Measurements from ENCODE around the gene EARS2.

EARS2 gene

GRCh38 chr16:23577493-23577892 lies 20.3 kb upstream of the EARS2 start:
- Histone ChIP-seq H3K79me2 (ENCODE audit: insufficient read depth, low read length) (no peaks in the 10 kb centered on the region), H2AFZ (ENCODE audit: low read depth, low read length, severe bottlenecking) (no peak overlapping the region), H3K36me3 (ENCODE audit: low read length) (peaks cover 6% of the 10 kb centered on the region; the same call in 1 of the 2 replicates), H3K27ac (ENCODE audit: low read depth, low read length) (no peak overlapping the region), H3K9me3 (ENCODE audit: insufficient read depth, low read length) (no peaks in the 10 kb centered on the region), H3K4me3 (ENCODE audit: insufficient read depth, low read length, poor library complexity, severe bottlenecking) (no peak overlapping the region), H3K9me2 (replicated peaks; ENCODE audit: insufficient read depth, low read length) (no peaks in the 10 kb centered on the region), H3K27me3 (ENCODE audit: low read length) (no peaks in the 10 kb centered on the region), H4K20me1 (ENCODE audit: low read depth, low read length) (no peaks in the 10 kb centered on the region), H3K9ac (ENCODE audit: low read length) (no peak overlapping the region), H3K4me2 (ENCODE audit: low read depth, low read length, poor library complexity, severe bottlenecking) (no peak overlapping the region), H3F3A (ENCODE audit: insufficient read depth) (peaks cover 10% of the 10 kb centered on the region; the same call in 1 of the 2 replicates)
- no peak for TF ChIP-seq CTCF (IDR thresholded peaks at IDR 0.05; ENCODE audit: insufficient read depth, low read length, poor library complexity, severe bottlenecking)
- no peak for TF ChIP-seq EZH2phosphoT487 (conservative IDR thresholded peaks at IDR 0.05; ENCODE audit: low read length)

- H3K4me3 ChIP-seq (ENCODE audit: insufficient read depth, low read length, poor library complexity, severe bottlenecking) = no peak overlapping the region
- no peak overlapping the region for H3K4me2 ChIP-seq (ENCODE audit: low read depth, low read length, poor library complexity, severe bottlenecking)
- peaks cover 2% of the 10 kb centered on the region; the same call in 1 of the 2 replicates for H3K36me3 ChIP-seq (ENCODE audit: low read length)
- H3K9me3 ChIP-seq (ENCODE audit: insufficient read depth, low read length) = no peaks in the 10 kb centered on the region
- no peaks in the 10 kb centered on the region for H3K79me2 ChIP-seq (ENCODE audit: insufficient read depth, low read length)
- H2AFZ ChIP-seq (ENCODE audit: low read depth, low read length, severe bottlenecking) = no peak overlapping the region
- H3K27ac ChIP-seq (ENCODE audit: low read depth, low read length) = no peak overlapping the region
- H3K9me2 ChIP-seq (replicated peaks; ENCODE audit: insufficient read depth, low read length) = no peaks in the 10 kb centered on the region
- H3K27me3 ChIP-seq (ENCODE audit: low read length) = no peaks in the 10 kb centered on the region
- TF ChIP-seq CTCF (IDR thresholded peaks at IDR 0.05; ENCODE audit: insufficient read depth, low read length, poor library complexity, severe bottlenecking) (no peak), EZH2phosphoT487 (conservative IDR thresholded peaks at IDR 0.05; ENCODE audit: low read length) (no peak)
- 0 out of 2 replicates have a peak, but pooled peaks cover 3% of the 10 kb centered on the region for H3F3A ChIP-seq (ENCODE audit: insufficient read depth)
- no peak overlapping the region for H3K9ac ChIP-seq (ENCODE audit: low read length)
- no peaks in the 10 kb centered on the region for H4K20me1 ChIP-seq (ENCODE audit: low read depth, low read length)
Observed at GRCh38 chr16:23575834-23576233, 18.7 kb upstream of the EARS2 start.

- no peaks in the 10 kb centered on the region for H3K9me3 ChIP-seq (ENCODE audit: insufficient read depth, low read length)
- no peak overlapping the region for H3K4me3 ChIP-seq (ENCODE audit: insufficient read depth, low read length, poor library complexity, severe bottlenecking)
- H2AFZ ChIP-seq (ENCODE audit: low read depth, low read length, severe bottlenecking) = no peak overlapping the region
- no peaks in the 10 kb centered on the region; the same call in 1 of the 2 replicates for H3K36me3 ChIP-seq (ENCODE audit: low read length)
- no peaks in the 10 kb centered on the region for H3K79me2 ChIP-seq (ENCODE audit: insufficient read depth, low read length)
- no peaks in the 10 kb centered on the region for H4K20me1 ChIP-seq (ENCODE audit: low read depth, low read length)
- H3K27me3 ChIP-seq (ENCODE audit: low read length) = no peaks in the 10 kb centered on the region
- H3K9ac ChIP-seq (ENCODE audit: low read length) = no peak overlapping the region
- TF ChIP-seq EZH2phosphoT487 (conservative IDR thresholded peaks at IDR 0.05; ENCODE audit: low read length) = no peak
- TF ChIP-seq CTCF (IDR thresholded peaks at IDR 0.05; ENCODE audit: insufficient read depth, low read length, poor library complexity, severe bottlenecking) = no peak
- no peak overlapping the region for H3K4me2 ChIP-seq (ENCODE audit: low read depth, low read length, poor library complexity, severe bottlenecking)
- H3F3A ChIP-seq (ENCODE audit: insufficient read depth) = peaks cover 3% of the 10 kb centered on the region; the same call in 1 of the 2 replicates
- H3K9me2 ChIP-seq (replicated peaks; ENCODE audit: insufficient read depth, low read length) = no peaks in the 10 kb centered on the region
- H3K27ac ChIP-seq (ENCODE audit: low read depth, low read length) = no peak overlapping the region
Observed at GRCh38 chr16:23573817-23574216, 16.7 kb upstream of the EARS2 start.
